Ishikawa (cell line): ENCODE data around the gene LYPLAL1.

Experiments used
- CREB1 ChIP-seq: IDR thresholded peaks from 2 replicates; pipeline ENCODE4 v1.6.1; 2012; ENCODE audit warnings: low read depth
- EGR1 ChIP-seq: IDR thresholded peaks from 2 replicates; pipeline ENCODE4 v1.6.1; 2012
- EP300 ChIP-seq: IDR thresholded peaks from 2 replicates; pipeline ENCODE4 v1.6.1; 2012; ENCODE audit warnings: borderline replicate concordance
- FOXM1 ChIP-seq: IDR thresholded peaks from 2 replicates; pipeline ENCODE4 v1.6.1; 2012; ENCODE audit warnings: low read depth, borderline replicate concordance
- NFIC ChIP-seq: IDR thresholded peaks from 2 replicates; pipeline ENCODE4 v1.6.1; 2012
- TCF12 ChIP-seq: IDR thresholded peaks from 2 replicates; pipeline ENCODE4 v1.6.1; 2012; ENCODE audit warnings: low read depth
- YY1 ChIP-seq: IDR thresholded peaks from 2 replicates; pipeline ENCODE4 v1.6.1; 2012; ENCODE audit warnings: low read depth
- ZBTB7A ChIP-seq: IDR thresholded peaks from 2 replicates; pipeline ENCODE4 v1.6.1; 2012; ENCODE audit warnings: low read depth
- TF ChIP-seq, protein P1 (sequence below): IDR thresholded peaks from 2 replicates; pipeline ENCODE4 v1.6.1; 2012

DNA sequence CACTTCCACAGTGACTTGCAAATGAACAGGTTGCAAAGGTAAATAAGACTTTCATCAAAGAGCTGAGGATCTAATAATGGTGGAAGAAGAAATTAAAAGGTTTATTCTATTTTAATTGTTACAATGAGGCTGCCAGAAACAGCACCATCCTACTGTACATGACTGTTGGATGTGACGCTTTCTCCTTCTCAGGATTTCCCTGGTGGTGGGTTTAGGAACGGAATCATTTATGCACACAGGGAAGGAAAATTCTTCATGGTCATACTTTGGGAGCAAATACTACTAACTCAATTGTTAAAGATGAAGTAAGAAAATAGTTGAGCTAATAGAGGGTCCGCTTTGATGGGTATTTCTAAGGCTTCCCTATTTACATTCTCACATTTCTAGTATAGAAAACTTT is 22.2 kb upstream of the LYPLAL1 start:
- TF ChIP-seq, protein P1, sequence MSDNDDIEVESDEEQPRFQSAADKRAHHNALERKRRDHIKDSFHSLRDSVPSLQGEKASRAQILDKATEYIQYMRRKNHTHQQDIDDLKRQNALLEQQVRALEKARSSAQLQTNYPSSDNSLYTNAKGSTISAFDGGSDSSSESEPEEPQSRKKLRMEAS: no peak
- TF ChIP-seq NFIC (no peak), ZBTB7A (no peak), FOXM1 (no peak), EP300 (no peak), EGR1 (no peak), TCF12 (no peak), CREB1 (no peak), YY1 (no peak)
